HT-29 (cell line): ENCODE results near the gene MYO16. TPM values are rescaled to one million over a fixed set of nuclear protein-coding genes. Genes with fewer than 3 reads are reported as not detected.

Experiments used
- DNase-seq: peaks from one replicate; pipeline ENCODE4 v3.0.0-alpha.2; 2015; ENCODE audit warnings: low spot score
- total RNA-seq: library from RNA; depleted of rRNA; stranded (reverse); fragments of >200 nt; shearing (Covaris generic); gene quantifications from 2 replicates; pipeline ENCODE4 v1.2.3, GENCODE V29; 2014

Gene MYO16
- total RNA-seq, 1 experiment from 2014 or later = not detected

- no peak for DNase-seq
Measured at GRCh38 chr13:109119896-109120295, 490.5 kb downstream of the MYO16 start.

- no peak for DNase-seq
Measured at GRCh38 chr13:109121826-109122225, 492.4 kb downstream of the MYO16 start.

- no peak for DNase-seq
Measured at GRCh38 chr13:109123971-109124370, 494.6 kb downstream of the MYO16 start.

- DNase-seq = no peak
Measured at GRCh38 chr13:109126178-109126577, 496.8 kb downstream of the MYO16 start.

GRCh38 chr13:109126891-109127641 lies 497.7 kb downstream of the MYO16 start:
- no peak for DNase-seq

GRCh38 chr13:109128121-109128520 lies 498.7 kb downstream of the MYO16 start:
- no peak for DNase-seq

GRCh38 chr13:109130093-109130835 lies 500.9 kb downstream of the MYO16 start:
- DNase-seq = no peak

- no peak for DNase-seq
Measured at GRCh38 chr13:109131698-109132257, 502.4 kb downstream of the MYO16 start.

- DNase-seq = peak; percentile 52
Measured at GRCh38 chr13:109135018-109135417, 505.6 kb downstream of the MYO16 start.

GRCh38 chr13:109136873-109137272 lies 507.5 kb downstream of the MYO16 start:
- no peak for DNase-seq

- DNase-seq = no peak
Measured at GRCh38 chr13:109139346-109139745, 509.9 kb downstream of the MYO16 start.

GRCh38 chr13:109140054-109140453 lies 510.6 kb downstream of the MYO16 start:
- DNase-seq = no peak

GRCh38 chr13:109140479-109141349 lies 511.3 kb downstream of the MYO16 start:
- no peak for DNase-seq

- no peak for DNase-seq
Measured at GRCh38 chr13:109141706-109142105, 512.3 kb downstream of the MYO16 start.

GRCh38 chr13:109144693-109145437 lies 515.5 kb downstream of the MYO16 start:
- no peak for DNase-seq

- DNase-seq = peak; percentile 73
Measured at GRCh38 chr13:109145631-109146030, 516.2 kb downstream of the MYO16 start.

GRCh38 chr13:109146393-109146792 lies 517.0 kb downstream of the MYO16 start:
- no peak for DNase-seq

- no peak for DNase-seq
Measured at GRCh38 chr13:109146912-109147647, 517.7 kb downstream of the MYO16 start.

GRCh38 chr13:109148243-109148642 lies 518.8 kb downstream of the MYO16 start:
- no peak for DNase-seq

GRCh38 chr13:109150696-109151095 lies 521.3 kb downstream of the MYO16 start:
- DNase-seq = no peak
